ENCODE measurements around the gene COA1. TPM values are rescaled to one million over a fixed set of nuclear protein-coding genes. Genes with fewer than 3 reads are reported as not detected.

The COA1 gene
- total RNA-seq, 1 donor from 2014 or later: 102 TPM

GRCh38 chr7:43647339-43647672 lies 82.0 kb downstream of the COA1 start:
- peak overlapping the region; percentile 97 for H3K27ac Mint-ChIP-seq (ENCODE audit: unreplicated experiment)
- peaks cover 28% of the 10 kb centered on the region for H3K36me3 Mint-ChIP-seq (ENCODE audit: low read depth)
- no peak for TF ChIP-seq CTCF (conservative IDR thresholded peaks at IDR 0.05)
- no peaks in the 10 kb centered on the region for H3K27me3 Mint-ChIP-seq (ENCODE audit: low read depth)
- H3K4me3 Mint-ChIP-seq: peak overlapping the region; percentile 58
- H3K4me1 Mint-ChIP-seq: peaks cover 65% of the 10 kb centered on the region
- no peak for DNase-seq (ENCODE audit: low read depth, low spot score)
- no peaks in the 10 kb centered on the region for H3K9me3 Mint-ChIP-seq

GRCh38 chr7:43646603-43647338 lies 82.6 kb downstream of the COA1 start:
- Mint-ChIP-seq H3K27me3 (ENCODE audit: low read depth) (no peaks in the 10 kb centered on the region), H3K4me1 (peaks cover 63% of the 10 kb centered on the region), H3K36me3 (ENCODE audit: low read depth) (peaks cover 28% of the 10 kb centered on the region), H3K4me3 (peak overlapping the region; percentile 58), H3K27ac (ENCODE audit: unreplicated experiment) (peak overlapping the region; percentile 97), H3K9me3 (no peaks in the 10 kb centered on the region)
- DNase-seq (ENCODE audit: low read depth, low spot score): no peak
- TF ChIP-seq CTCF (conservative IDR thresholded peaks at IDR 0.05): no peak

- H3K27ac Mint-ChIP-seq (ENCODE audit: unreplicated experiment): peak overlapping the region; percentile 90
These were observed 83.6 kb downstream of the COA1 start for GRCh38 chr7:43645699-43646226.

GRCh38 chr7:43643846-43644245 lies 85.5 kb downstream of the COA1 start:
- peak overlapping the region; percentile 69 for H3K27ac Mint-ChIP-seq (ENCODE audit: unreplicated experiment)
- H3K9me3 Mint-ChIP-seq: no peaks in the 10 kb centered on the region
- DNase-seq (ENCODE audit: low read depth, low spot score): no peak
- H3K27me3 Mint-ChIP-seq (ENCODE audit: low read depth): no peaks in the 10 kb centered on the region
- H3K4me3 Mint-ChIP-seq: no peak overlapping the region
- H3K4me1 Mint-ChIP-seq: peaks cover 59% of the 10 kb centered on the region
- H3K36me3 Mint-ChIP-seq (ENCODE audit: low read depth): peaks cover 28% of the 10 kb centered on the region
- TF ChIP-seq CTCF (conservative IDR thresholded peaks at IDR 0.05): no peak

More at GRCh38 chr7:43645699-43646226, 83.6 kb downstream of the COA1 start:
- Mint-ChIP-seq H3K27me3 (ENCODE audit: low read depth) (no peaks in the 10 kb centered on the region), H3K9me3 (no peaks in the 10 kb centered on the region), H3K36me3 (ENCODE audit: low read depth) (peaks cover 26% of the 10 kb centered on the region), H3K4me3 (peak overlapping the region; percentile 49), H3K4me1 (peaks cover 58% of the 10 kb centered on the region)
- DNase-seq (ENCODE audit: low read depth, low spot score): no peak
- TF ChIP-seq CTCF (conservative IDR thresholded peaks at IDR 0.05): no peak

GRCh38 chr7:43642897-43643630 lies 86.3 kb downstream of the COA1 start:
- peaks cover 29% of the 10 kb centered on the region for H3K36me3 Mint-ChIP-seq (ENCODE audit: low read depth)
- DNase-seq (ENCODE audit: low read depth, low spot score): no peak
- peaks cover 54% of the 10 kb centered on the region for H3K4me1 Mint-ChIP-seq
- H3K27me3 Mint-ChIP-seq (ENCODE audit: low read depth): no peaks in the 10 kb centered on the region
- peak overlapping the region; percentile 86 for H3K27ac Mint-ChIP-seq (ENCODE audit: unreplicated experiment)
- H3K4me3 Mint-ChIP-seq: no peak overlapping the region
- no peak for TF ChIP-seq CTCF (conservative IDR thresholded peaks at IDR 0.05)
- H3K9me3 Mint-ChIP-seq: no peaks in the 10 kb centered on the region

Data from neural crest cell (in vitro differentiated cells).